Ishikawa (cell line): ENCODE results near the gene TEX48.

Source experiments
- CEBPB ChIP-seq: IDR thresholded peaks from 2 replicates; pipeline ENCODE4 v1.6.1; 2012
- CREB1 ChIP-seq: IDR thresholded peaks from 2 replicates; pipeline ENCODE4 v1.6.1; 2012; ENCODE audit warnings: low read depth
- EGR1 ChIP-seq: IDR thresholded peaks from 2 replicates; pipeline ENCODE4 v1.6.1; 2012
- EP300 ChIP-seq: IDR thresholded peaks from 2 replicates; pipeline ENCODE4 v1.6.1; 2012; ENCODE audit warnings: borderline replicate concordance
- FOXM1 ChIP-seq: IDR thresholded peaks from 2 replicates; pipeline ENCODE4 v1.6.1; 2012; ENCODE audit warnings: low read depth, borderline replicate concordance
- MAX ChIP-seq: IDR thresholded peaks from 2 replicates; pipeline ENCODE4 v1.6.1; 2012
- NFIC ChIP-seq: IDR thresholded peaks from 2 replicates; pipeline ENCODE4 v1.6.1; 2012
- RAD21 ChIP-seq: IDR thresholded peaks from 2 replicates; pipeline ENCODE4 v1.6.1; 2012; ENCODE audit warnings: low read depth
- REST ChIP-seq: IDR thresholded peaks from 2 replicates; pipeline ENCODE4 v1.6.1; 2012; ENCODE audit warnings: low read depth, mild to moderate bottlenecking
- TAF1 ChIP-seq: IDR thresholded peaks from 2 replicates; pipeline ENCODE4 v1.6.1; 2012; ENCODE audit warnings: low read depth, mild to moderate bottlenecking
- TCF12 ChIP-seq: IDR thresholded peaks from 2 replicates; pipeline ENCODE4 v1.6.1; 2012; ENCODE audit warnings: low read depth
- TEAD4 ChIP-seq: IDR thresholded peaks from 2 replicates; pipeline ENCODE4 v1.6.1; 2012
- USF1 ChIP-seq: IDR thresholded peaks from 2 replicates; pipeline ENCODE4 v1.6.1; 2012
- YY1 ChIP-seq: IDR thresholded peaks from 2 replicates; pipeline ENCODE4 v1.6.1; 2012; ENCODE audit warnings: low read depth
- ZBTB7A ChIP-seq: IDR thresholded peaks from 2 replicates; pipeline ENCODE4 v1.6.1; 2012; ENCODE audit warnings: low read depth

Gene TEX48

GRCh38 chr9:114678795-114679194 lies 3.2 kb downstream of the TEX48 start:
- TF ChIP-seq TCF12 (no peak), NFIC (no peak), CREB1 (no peak), EGR1 (no peak), REST (no peak), MAX (no peak), TAF1 (no peak)

- no peak for TF ChIP-seq YY1
- no peak for TF ChIP-seq REST
These were observed 3.9 kb downstream of the TEX48 start for GRCh38 chr9:114678130-114678529.

GRCh38 chr9:114677418-114677817 lies 4.6 kb downstream of the TEX48 start:
- TF ChIP-seq TEAD4: peak; percentile 37; the same call in 1 of the 2 replicates
- TF ChIP-seq REST: no peak
- TF ChIP-seq EP300: no peak
- peak; percentile 83 for TF ChIP-seq NFIC
- no peak for TF ChIP-seq CREB1
- no peak for TF ChIP-seq YY1
- TF ChIP-seq TAF1: no peak
- no peak for TF ChIP-seq USF1
- TF ChIP-seq TCF12: no peak
- no peak for TF ChIP-seq FOXM1
- TF ChIP-seq MAX: no peak
- no peak for TF ChIP-seq CEBPB
- no peak for TF ChIP-seq RAD21
- TF ChIP-seq EGR1: no peak
- no peak for TF ChIP-seq ZBTB7A

- no peak for TF ChIP-seq REST
- TF ChIP-seq YY1: no peak
- TF ChIP-seq TCF12: no peak
- TF ChIP-seq NFIC: no peak
- TF ChIP-seq CEBPB: no peak
- TF ChIP-seq MAX: no peak
- no peak for TF ChIP-seq CREB1
- no peak for TF ChIP-seq EGR1
- TF ChIP-seq RAD21: no peak
- no peak for TF ChIP-seq EP300
- no peak for TF ChIP-seq TEAD4
- no peak for TF ChIP-seq USF1
- no peak for TF ChIP-seq FOXM1
These were observed 5.1 kb downstream of the TEX48 start for GRCh38 chr9:114676901-114677300.
